BE2C (cell line): ENCODE results near the gene PON3.

Experiments
- DNase-seq: peaks from one replicate; pipeline ENCODE4 v3.0.0-alpha.2; 2020
- H3K27me3 ChIP-seq: fragments of 250-450 bp; sonication (Bioruptor Pico); 2 replicates; pipeline ENCODE4 v1.5.1; 2020; ENCODE audit warnings: mild to moderate bottlenecking
- H3K36me3 ChIP-seq: fragments of 250-450 bp; sonication (Bioruptor Pico); 2 replicates; pipeline ENCODE4 v1.5.1; 2020; ENCODE audit warnings: mild to moderate bottlenecking
- H3K4me1 ChIP-seq: fragments of 250-450 bp; sonication (Bioruptor Pico); 2 replicates; pipeline ENCODE4 v1.5.1; 2020
- H3K4me3 ChIP-seq: 2 replicates; pipeline ENCODE4 v1.5.1; 2011; ENCODE audit warnings: low read depth, low read length
- H3K9me3 ChIP-seq: fragments of 250-450 bp; sonication (Bioruptor Pico); 2 replicates; pipeline ENCODE4 v1.5.1; 2020
- CTCF ChIP-seq: IDR thresholded peaks from 2 replicates; pipeline ENCODE4 v1.5.1; 2012; ENCODE audit warnings: mild to moderate bottlenecking, low read depth, low read length

Gene PON3

DNA sequence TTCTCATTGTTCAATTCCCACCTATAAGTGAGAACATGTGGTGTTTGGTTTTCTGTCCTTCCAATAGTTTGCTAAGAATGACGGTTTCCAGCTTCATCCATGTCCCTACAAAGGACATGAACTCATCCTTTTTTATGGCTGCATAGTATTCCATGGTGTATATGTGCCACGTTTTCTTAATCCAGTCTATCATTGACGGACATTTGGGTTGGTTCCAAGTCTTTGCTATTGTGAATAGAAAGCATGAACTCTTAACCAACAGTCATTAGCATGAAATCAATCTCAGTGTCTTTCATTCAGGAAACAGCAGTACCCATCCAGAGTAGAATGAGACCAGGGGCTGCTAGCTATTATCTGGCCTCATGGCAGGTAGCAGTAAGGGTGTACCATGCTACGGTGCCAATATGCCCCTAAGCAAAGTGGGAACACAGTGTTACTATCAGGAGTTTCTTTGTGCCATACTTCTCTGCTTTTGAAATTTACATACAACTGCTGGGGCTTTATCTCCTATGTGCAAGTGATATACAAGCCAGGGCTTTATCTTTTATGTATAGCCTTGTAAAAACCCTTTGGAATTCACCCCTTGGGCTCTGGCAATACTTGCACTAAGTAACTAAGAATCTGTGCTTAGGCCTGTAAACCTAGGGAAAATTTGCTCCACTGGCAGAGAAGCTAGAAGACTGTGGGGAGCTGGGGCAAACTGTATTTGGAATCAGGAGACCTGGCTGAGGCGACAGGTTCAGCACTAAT is 33.2 kb upstream of the PON3 start:
- H3K36me3 ChIP-seq, result no peaks in the 10 kb centered on the region
- H3K4me1 ChIP-seq, result no peaks in the 10 kb centered on the region
- no peaks in the 10 kb centered on the region for H3K27me3 ChIP-seq
- TF ChIP-seq CTCF, result no peak
- no peak for DNase-seq
- H3K9me3 ChIP-seq, result no peaks in the 10 kb centered on the region
- H3K4me3 ChIP-seq, result no peak overlapping the region

DNA sequence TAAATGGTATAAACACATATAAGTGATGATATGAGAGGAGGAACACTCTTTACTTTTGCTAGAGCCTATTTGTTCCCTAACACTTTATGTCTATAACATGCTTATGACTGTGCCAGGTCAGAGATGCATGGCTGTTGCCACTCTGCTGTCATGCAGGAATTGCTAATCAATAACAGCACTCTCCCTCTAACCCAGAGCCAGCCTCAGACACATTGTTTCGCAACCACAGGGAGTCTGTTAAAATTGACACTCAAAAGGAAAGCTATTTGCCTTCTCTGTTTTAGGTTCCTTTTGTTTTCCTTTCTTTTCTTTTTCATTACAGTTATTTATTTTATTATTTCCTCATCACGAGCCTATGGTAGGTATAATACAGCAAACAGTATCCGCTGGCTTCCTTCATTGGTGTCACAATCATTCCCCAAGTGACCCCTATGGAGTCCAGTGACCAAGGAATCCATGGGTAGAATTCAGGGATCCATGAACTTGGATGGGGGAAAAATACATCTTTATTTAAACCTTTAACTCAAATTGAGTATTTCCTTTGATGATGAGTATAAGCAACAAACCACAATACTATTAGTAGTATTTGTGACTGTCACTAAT is 31.8 kb upstream of the PON3 start:
- Histone ChIP-seq H3K27me3 (no peaks in the 10 kb centered on the region), H3K36me3 (no peaks in the 10 kb centered on the region), H3K4me1 (no peaks in the 10 kb centered on the region), H3K9me3 (no peaks in the 10 kb centered on the region), H3K4me3 (no peak overlapping the region)
- DNase-seq, result no peak
- no peak for TF ChIP-seq CTCF

DNA sequence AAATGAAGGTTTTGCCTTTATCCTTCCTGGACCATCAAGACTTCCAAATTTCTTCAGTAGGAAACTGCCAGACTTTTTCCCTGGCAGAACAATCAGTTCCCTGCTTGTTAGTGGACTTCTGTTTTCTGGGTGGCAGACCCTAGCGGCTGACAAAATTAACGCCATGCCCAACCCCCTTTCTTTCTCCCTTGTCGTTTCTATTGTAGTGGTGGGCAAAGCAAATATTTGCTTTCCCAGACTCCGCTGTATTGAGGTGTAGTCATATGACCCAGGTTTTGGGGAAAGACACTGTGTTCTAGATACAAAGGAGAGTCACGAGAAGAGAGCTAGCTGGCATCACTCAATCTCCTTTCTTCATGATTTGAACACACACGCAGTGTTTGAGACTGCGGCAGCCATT is 31.0 kb upstream of the PON3 start:
- DNase-seq, result no peak
- Histone ChIP-seq H3K4me1 (no peaks in the 10 kb centered on the region), H3K36me3 (no peaks in the 10 kb centered on the region), H3K4me3 (no peak overlapping the region), H3K27me3 (no peaks in the 10 kb centered on the region), H3K9me3 (no peaks in the 10 kb centered on the region)
- peak; percentile 9; the same call in 1 of the 2 replicates for TF ChIP-seq CTCF

DNA sequence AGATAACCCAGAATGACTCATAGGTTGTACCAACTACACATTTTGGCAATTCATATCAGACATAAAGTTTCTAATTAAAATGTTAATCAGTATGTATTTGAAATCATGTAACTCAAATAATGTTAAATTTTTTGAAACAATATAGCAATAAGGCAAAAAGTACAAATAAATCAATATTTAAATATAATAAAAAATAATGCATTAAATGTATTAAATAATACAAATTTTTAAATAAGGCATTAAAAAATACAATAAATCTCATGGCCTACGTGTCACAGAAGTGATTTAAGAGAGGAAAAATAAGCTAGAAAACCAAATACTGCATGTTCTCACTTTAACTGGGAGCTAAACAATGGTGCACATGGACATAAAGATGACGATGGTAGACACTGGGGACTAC is 29.5 kb upstream of the PON3 start:
- no peaks in the 10 kb centered on the region for H3K36me3 ChIP-seq
- H3K4me3 ChIP-seq, result no peak overlapping the region
- no peak for DNase-seq
- H3K9me3 ChIP-seq, result no peaks in the 10 kb centered on the region
- H3K27me3 ChIP-seq, result no peaks in the 10 kb centered on the region
- no peaks in the 10 kb centered on the region for H3K4me1 ChIP-seq
- TF ChIP-seq CTCF, result no peak

GRCh38 chr7:95424716-95425115 is 28.5 kb upstream of the PON3 start:
- no peak for DNase-seq
- no peak for TF ChIP-seq CTCF
- Histone ChIP-seq H3K9me3 (no peaks in the 10 kb centered on the region), H3K4me3 (no peak overlapping the region), H3K4me1 (no peaks in the 10 kb centered on the region), H3K27me3 (no peaks in the 10 kb centered on the region), H3K36me3 (no peaks in the 10 kb centered on the region)

DNA sequence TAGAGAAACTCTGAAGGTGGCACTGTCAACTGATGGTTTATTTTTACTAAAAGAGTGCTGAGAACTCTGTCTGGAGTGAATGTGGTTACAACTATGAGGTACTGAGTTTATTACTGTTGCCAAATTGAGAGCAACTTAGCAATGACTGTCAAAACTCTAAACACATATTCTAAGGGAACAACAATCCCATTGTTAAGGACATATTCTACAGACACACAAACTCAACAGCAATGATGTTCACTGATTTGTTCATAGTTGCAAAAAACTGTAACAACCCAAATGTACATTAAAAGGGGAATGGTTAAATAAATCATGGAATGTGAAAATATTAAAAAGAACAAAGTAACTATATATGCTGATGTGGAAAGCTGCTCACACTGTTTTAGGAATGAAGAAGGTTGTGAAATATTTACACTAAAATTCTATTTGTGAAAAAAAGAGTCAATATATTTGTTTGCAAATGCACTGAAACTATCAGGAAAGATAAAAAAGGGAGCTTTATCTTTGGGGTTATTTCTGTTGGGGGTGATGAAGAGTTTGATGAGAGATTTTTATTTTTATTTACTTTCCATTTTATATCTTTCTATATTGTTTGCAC is 25.8 kb upstream of the PON3 start:
- no peaks in the 10 kb centered on the region for H3K27me3 ChIP-seq
- no peak for DNase-seq
- H3K36me3 ChIP-seq, result no peaks in the 10 kb centered on the region
- H3K4me1 ChIP-seq, result no peaks in the 10 kb centered on the region
- no peak for TF ChIP-seq CTCF
- no peaks in the 10 kb centered on the region for H3K9me3 ChIP-seq
- no peak overlapping the region for H3K4me3 ChIP-seq
